OCI-LY1 (cell line): ENCODE data around the gene VWA2.

Experiments used
- H2AFZ ChIP-seq: fragments of 200-600 bp; sonication (generic), shearing (Covaris generic); 2 replicates; pipeline ENCODE4 v1.6.0; 2014; ENCODE audit warnings: antibody characterized with exemption, mild to moderate bottlenecking, low read length
- H3F3A ChIP-seq: fragments of 200-600 bp; sonication (generic), shearing (Covaris generic); 2 replicates; pipeline ENCODE4 v1.6.0; 2014; ENCODE audit warnings: mild to moderate bottlenecking, antibody characterized with exemption, low read length, moderate library complexity; ENCODE audit not compliant: insufficient read depth
- H3K27ac ChIP-seq: fragments of 200-600 bp; sonication (generic); 2 replicates; pipeline ENCODE4 v1.5.1; 2014; ENCODE audit warnings: low read length, mixed run types, mild to moderate bottlenecking, low read depth; ENCODE audit not compliant: poor library complexity, severe bottlenecking
- H3K27me3 ChIP-seq: fragments of 200-600 bp; sonication (generic); 2 replicates; pipeline ENCODE4 v1.6.0; 2014; ENCODE audit warnings: antibody characterized with exemption, mild to moderate bottlenecking, low read length, moderate library complexity; ENCODE audit not compliant: insufficient read depth
- H3K36me3 ChIP-seq: fragments of 200-600 bp; sonication (generic); 2 replicates; pipeline ENCODE4 v1.6.1; 2014; ENCODE audit warnings: mild to moderate bottlenecking, antibody characterized with exemption, low read length, moderate library complexity, mixed read lengths; ENCODE audit not compliant: insufficient read depth
- H3K4me1 ChIP-seq: fragments of 200-600 bp; sonication (generic); 2 replicates; pipeline ENCODE4 v1.5.1; 2014; ENCODE audit warnings: mild to moderate bottlenecking, low read length, moderate library complexity; ENCODE audit not compliant: insufficient read depth, severe bottlenecking
- H3K4me2 ChIP-seq: fragments of 200-600 bp; sonication (generic), shearing (Covaris generic); 2 replicates; pipeline ENCODE4 v1.6.1; 2014; ENCODE audit warnings: low read length
- H3K4me3 ChIP-seq: fragments of 200-600 bp; sonication (generic); 2 replicates; pipeline ENCODE4 v1.5.1; 2014; ENCODE audit warnings: low read length, low read depth, mild to moderate bottlenecking, mixed read lengths; ENCODE audit not compliant: poor library complexity, severe bottlenecking
- H3K79me2 ChIP-seq: fragments of 200-600 bp; shearing (Covaris generic); 2 replicates; pipeline ENCODE4 v1.6.1; 2016; ENCODE audit warnings: mixed run types, low read length, mixed read lengths; ENCODE audit not compliant: insufficient read depth
- H3K9ac ChIP-seq: fragments of 200-600 bp; sonication (generic), shearing (Covaris generic); 2 replicates; pipeline ENCODE4 v1.6.1; 2014; ENCODE audit warnings: mild to moderate bottlenecking, low read length, mixed read lengths
- H3K9me2 ChIP-seq: fragments of 200-600 bp; sonication (generic), shearing (Covaris generic); 2 replicates; pipeline ENCODE4 v1.6.1; 2014; ENCODE audit warnings: low read depth, mild to moderate bottlenecking, low read length, mixed read lengths
- H3K9me3 ChIP-seq: fragments of 200-600 bp; shearing (Covaris generic); 2 replicates; pipeline ENCODE4 v1.6.1; 2014; ENCODE audit warnings: low read length, mixed read lengths
- H4K20me1 ChIP-seq: fragments of 200-600 bp; sonication (generic), shearing (Covaris generic); 2 replicates; pipeline ENCODE4 v1.6.0; 2016; ENCODE audit warnings: mild to moderate bottlenecking, low read length; ENCODE audit not compliant: insufficient read depth
- EZH2 ChIP-seq: fragments of 200-600 bp; sonication (generic), shearing (Covaris generic); IDR thresholded peaks from 2 replicates; pipeline ENCODE4 v1.8.0; 2017; ENCODE audit warnings: borderline replicate concordance, mixed run types, mild to moderate bottlenecking, antibody characterized with exemption, low read length, moderate library complexity, mixed read lengths
- TF ChIP-seq, protein P1 (sequence below): fragments of 200-600 bp; sonication (generic), shearing (Covaris generic); IDR thresholded peaks from 2 replicates; pipeline ENCODE4 v1.5.1; 2017; ENCODE audit warnings: mild to moderate bottlenecking, antibody characterized with exemption, low read length, moderate library complexity, mixed read lengths

VWA2 gene

GRCh38 chr10:114304571-114305421, 65.7 kb downstream of the VWA2 start:
- Histone ChIP-seq H3K79me2 (no peaks in the 10 kb centered on the region), H3K4me2 (peak overlapping the region; percentile 90), H4K20me1 (no peaks in the 10 kb centered on the region), H3F3A (no peaks in the 10 kb centered on the region), H3K27me3 (no peaks in the 10 kb centered on the region), H3K36me3 (no peaks in the 10 kb centered on the region), H3K9me2 (no peaks in the 10 kb centered on the region), H3K27ac (peak overlapping the region; percentile 6), H3K9ac (peak overlapping the region; percentile 46; the same call in 1 of the 2 replicates), H3K9me3 (no peaks in the 10 kb centered on the region), H3K4me1 (peaks cover 7% of the 10 kb centered on the region), H2AFZ (peak overlapping the region; percentile 47), H3K4me3 (peak overlapping the region; percentile 66)
- TF ChIP-seq, protein P1, sequence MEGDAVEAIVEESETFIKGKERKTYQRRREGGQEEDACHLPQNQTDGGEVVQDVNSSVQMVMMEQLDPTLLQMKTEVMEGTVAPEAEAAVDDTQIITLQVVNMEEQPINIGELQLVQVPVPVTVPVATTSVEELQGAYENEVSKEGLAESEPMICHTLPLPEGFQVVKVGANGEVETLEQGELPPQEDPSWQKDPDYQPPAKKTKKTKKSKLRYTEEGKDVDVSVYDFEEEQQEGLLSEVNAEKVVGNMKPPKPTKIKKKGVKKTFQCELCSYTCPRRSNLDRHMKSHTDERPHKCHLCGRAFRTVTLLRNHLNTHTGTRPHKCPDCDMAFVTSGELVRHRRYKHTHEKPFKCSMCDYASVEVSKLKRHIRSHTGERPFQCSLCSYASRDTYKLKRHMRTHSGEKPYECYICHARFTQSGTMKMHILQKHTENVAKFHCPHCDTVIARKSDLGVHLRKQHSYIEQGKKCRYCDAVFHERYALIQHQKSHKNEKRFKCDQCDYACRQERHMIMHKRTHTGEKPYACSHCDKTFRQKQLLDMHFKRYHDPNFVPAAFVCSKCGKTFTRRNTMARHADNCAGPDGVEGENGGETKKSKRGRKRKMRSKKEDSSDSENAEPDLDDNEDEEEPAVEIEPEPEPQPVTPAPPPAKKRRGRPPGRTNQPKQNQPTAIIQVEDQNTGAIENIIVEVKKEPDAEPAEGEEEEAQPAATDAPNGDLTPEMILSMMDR: peak; percentile 67
- TF ChIP-seq EZH2: no peak

- TF ChIP-seq, protein P1: no peak
- no peak for TF ChIP-seq EZH2
- no peaks in the 10 kb centered on the region for H3K9me3 ChIP-seq
- H3K9ac ChIP-seq: no peak overlapping the region
- 0 out of 2 replicates have a peak overlapping the region, but pooled peaks have one; percentile 90 for H3K4me2 ChIP-seq
- H3F3A ChIP-seq: no peaks in the 10 kb centered on the region
- H3K27me3 ChIP-seq: no peaks in the 10 kb centered on the region
- no peak overlapping the region for H3K27ac ChIP-seq
- peaks cover 7% of the 10 kb centered on the region for H3K4me1 ChIP-seq
- no peaks in the 10 kb centered on the region for H4K20me1 ChIP-seq
- H3K9me2 ChIP-seq: no peaks in the 10 kb centered on the region
- H3K36me3 ChIP-seq: no peaks in the 10 kb centered on the region
- H3K79me2 ChIP-seq: no peaks in the 10 kb centered on the region
- no peak overlapping the region for H2AFZ ChIP-seq
- no peak overlapping the region for H3K4me3 ChIP-seq
Observed at GRCh38 chr10:114305521-114305925, 66.5 kb downstream of the VWA2 start.

GRCh38 chr10:114306116-114306973, 67.3 kb downstream of the VWA2 start:
- Histone ChIP-seq H3K9me3 (no peaks in the 10 kb centered on the region), H3F3A (no peaks in the 10 kb centered on the region), H3K9me2 (no peaks in the 10 kb centered on the region), H3K79me2 (no peaks in the 10 kb centered on the region), H3K4me3 (no peak overlapping the region), H2AFZ (no peak overlapping the region), H3K4me1 (peaks cover 7% of the 10 kb centered on the region), H3K4me2 (no peak overlapping the region), H3K9ac (no peak overlapping the region), H3K27me3 (no peaks in the 10 kb centered on the region), H4K20me1 (no peaks in the 10 kb centered on the region), H3K27ac (no peak overlapping the region), H3K36me3 (no peaks in the 10 kb centered on the region)
- no peak for TF ChIP-seq EZH2
- TF ChIP-seq, protein P1: no peak
